Vagina (tissue), 2 donors: ENCODE measurements around the gene ALOX12B. TPM values are rescaled to one million over a fixed set of nuclear protein-coding genes. Genes with fewer than 3 reads are reported as not detected.

Source experiments
- microRNA-seq: library from miRNA; unstranded; fragments of <30 nt; microRNA quantifications from one replicate; pipeline ENCODE4, GENCODE V29; 2017; ENCODE audit warnings: borderline number of aligned reads, borderline replicate concordance
- small RNA-seq: library from RNA; depleted of rRNA; stranded (forward); fragments of <200 nt; gene quantifications from one replicate; pipeline ENCODE3, GENCODE V24; 2016
- total RNA-seq: library from RNA; depleted of rRNA; stranded (reverse); fragments of >200 nt; gene quantifications from one replicate; pipeline ENCODE4 v1.2.3, GENCODE V29; 2016

ALOX12B gene
- total RNA-seq, 1 donor from 2014 or later, result 15.0 TPM

Small RNA genes lying within 50 kb of the gene (microRNA-seq; reads per million reads assigned to microRNA genes)
- not detected for gene MIR4314

Small RNA genes lying within 50 kb of the gene (small RNA-seq; reads per million reads assigned to genes)
- not detected for gene MIR4314

Other genes starting within 250 kb of the ALOX12B start
- 26.3 TPM for gene TMEM88, start 232.7 kb downstream of the ALOX12B start, total RNA-seq
- 83.5 TPM for gene NAA38, start 230.2 kb downstream of the ALOX12B start, total RNA-seq
- gene CYB5D1, start 229.7 kb downstream of the ALOX12B start, total RNA-seq, result 4.4 TPM
- gene CHD3, start 198.9 kb downstream of the ALOX12B start, total RNA-seq, result 128 TPM
- 2.9 TPM for gene RNF227, start 171.4 kb downstream of the ALOX12B start, total RNA-seq
- 2.7 TPM for gene KCNAB3, start 157.9 kb downstream of the ALOX12B start, total RNA-seq
- 74.4 TPM for gene TRAPPC1, start 155.8 kb downstream of the ALOX12B start, total RNA-seq
- 20.9 TPM for gene CNTROB, start 155.5 kb downstream of the ALOX12B start, total RNA-seq
- gene GUCY2D, start 85.1 kb downstream of the ALOX12B start, total RNA-seq, result not detected
- gene ALOX15B, start 48.7 kb downstream of the ALOX12B start, total RNA-seq, result 28.7 TPM
- gene ALOXE3, start 30.8 kb upstream of the ALOX12B start, total RNA-seq, result 1.5 TPM
- gene HES7, start 36.4 kb upstream of the ALOX12B start, total RNA-seq, result not detected
- gene PER1, start 64.7 kb upstream of the ALOX12B start, total RNA-seq, result 215 TPM
- gene VAMP2, start 75.2 kb upstream of the ALOX12B start, total RNA-seq, result 35.6 TPM
- gene TMEM107, start 88.7 kb upstream of the ALOX12B start, total RNA-seq, result 20.6 TPM
- gene BORCS6, start 102.5 kb upstream of the ALOX12B start, total RNA-seq, result 9.6 TPM
- gene AURKB, start 122.9 kb upstream of the ALOX12B start, total RNA-seq, result not detected
- gene CTC1, start 160.3 kb upstream of the ALOX12B start, total RNA-seq, result 33.9 TPM
- gene PFAS, start 161.6 kb upstream of the ALOX12B start, total RNA-seq, result 36.3 TPM
- 19.4 TPM for gene RANGRF, start 201.0 kb upstream of the ALOX12B start, total RNA-seq
- gene SLC25A35, start 207.7 kb upstream of the ALOX12B start, total RNA-seq, result 8.3 TPM
- 17.2 TPM for gene ARHGEF15, start 222.5 kb upstream of the ALOX12B start, total RNA-seq